NCI-H146 (cell line): Measurements from ENCODE around the gene NKAP.
"Not testable (repeated sequence)": the region's sequence is repeated elsewhere in the genome, so short reads cannot be mapped to it uniquely, and the experiment has no call there.

Source experiments
- DNase-seq: peaks from one replicate; lab custom pipeline; 2025; lab: John Stamatoyannopoulos, UW

The NKAP gene

GRCh38 chrX:119943185-119943988 lies at the start of gene NKAP:
NKAP (minus strand) TSS chrX:119943751; CDS start chrX:119943605, 146 bp downstream.
- DNase-seq, result peak; percentile 81

DNA sequence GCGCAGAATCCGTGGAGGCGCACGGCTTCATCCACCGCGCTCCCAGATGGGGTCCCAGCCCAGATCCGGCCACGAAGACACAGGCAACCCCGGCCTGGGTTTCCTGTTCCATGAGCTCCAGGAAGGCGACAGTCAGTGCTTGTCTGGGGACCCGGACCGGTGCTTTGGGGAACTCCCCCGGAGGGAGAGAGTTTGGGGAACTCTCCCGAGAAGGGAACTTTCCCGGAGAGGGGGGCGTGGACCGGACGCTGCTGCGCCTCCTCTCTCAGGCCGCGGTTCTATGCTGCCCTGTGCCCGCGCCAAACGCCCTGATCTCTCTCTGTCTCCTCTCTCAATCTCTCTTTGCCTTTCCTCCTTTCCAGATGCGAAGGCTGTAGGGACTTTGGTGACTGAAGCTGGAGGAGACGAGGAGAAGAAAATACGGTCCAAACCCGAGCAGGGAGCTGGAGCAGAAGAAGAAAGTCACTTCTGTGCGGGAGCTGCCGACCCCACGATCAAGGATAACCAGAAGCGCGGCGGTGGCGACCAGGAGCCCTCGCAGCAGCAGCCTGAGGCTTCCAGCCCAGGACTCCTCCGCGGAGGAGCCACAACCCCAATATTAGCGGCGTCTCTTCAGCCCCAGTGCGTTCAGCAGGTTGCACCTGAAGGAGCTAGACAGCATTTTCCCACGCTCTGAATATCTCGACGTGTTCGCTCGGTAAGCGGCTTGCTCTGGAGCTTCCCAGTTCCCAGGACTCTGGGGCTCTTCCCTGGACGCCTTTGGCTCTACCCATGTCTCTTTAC lies 47.6 kb upstream of the NKAP start:
- DNase-seq, result peak; percentile 0

GRCh38 chrX:119990556-119991004 lies 47.0 kb upstream of the NKAP start:
- DNase-seq, result peak; percentile 4

GRCh38 chrX:119989905-119990555 lies 46.5 kb upstream of the NKAP start:
- DNase-seq, result no peak

DNA sequence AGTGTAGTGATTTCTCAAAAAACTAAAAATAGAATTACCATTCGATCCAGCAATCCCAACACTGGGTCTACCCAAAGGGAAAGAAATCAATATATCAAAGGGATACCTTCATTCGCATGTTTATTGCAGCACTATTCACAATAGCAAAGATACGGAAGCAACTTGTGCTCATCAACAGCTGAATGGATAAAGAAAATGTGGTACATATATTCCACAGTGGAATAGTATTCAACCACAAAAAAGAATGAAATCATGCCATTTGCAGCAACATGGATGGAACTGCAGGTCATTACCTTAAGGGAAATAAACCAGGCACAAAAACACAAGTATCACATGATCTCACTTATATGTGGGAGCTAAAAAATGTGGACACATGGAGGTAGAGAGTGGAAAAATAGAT lies 42.7 kb upstream of the NKAP start:
- DNase-seq, result no peak

DNA sequence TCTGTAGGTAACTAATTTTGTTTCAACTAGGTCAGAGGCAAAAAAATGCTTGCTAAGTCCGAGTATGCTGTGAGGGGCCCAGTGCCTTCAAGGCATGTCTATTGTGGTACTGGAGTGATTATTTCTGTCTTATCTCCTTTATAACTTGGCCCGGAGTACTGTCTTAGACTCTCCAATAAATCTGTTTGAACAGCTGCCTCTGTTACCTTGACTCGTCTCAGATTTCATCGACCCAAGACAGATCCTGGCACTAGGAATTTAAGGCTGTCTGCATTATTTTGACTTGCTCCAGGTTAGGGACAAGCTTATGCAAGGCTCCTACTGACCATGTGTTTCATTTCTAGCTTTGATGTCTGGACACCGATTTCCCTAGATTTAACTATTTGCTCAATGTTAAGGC lies 41.1 kb upstream of the NKAP start:
- peak; percentile 0 for DNase-seq

DNA sequence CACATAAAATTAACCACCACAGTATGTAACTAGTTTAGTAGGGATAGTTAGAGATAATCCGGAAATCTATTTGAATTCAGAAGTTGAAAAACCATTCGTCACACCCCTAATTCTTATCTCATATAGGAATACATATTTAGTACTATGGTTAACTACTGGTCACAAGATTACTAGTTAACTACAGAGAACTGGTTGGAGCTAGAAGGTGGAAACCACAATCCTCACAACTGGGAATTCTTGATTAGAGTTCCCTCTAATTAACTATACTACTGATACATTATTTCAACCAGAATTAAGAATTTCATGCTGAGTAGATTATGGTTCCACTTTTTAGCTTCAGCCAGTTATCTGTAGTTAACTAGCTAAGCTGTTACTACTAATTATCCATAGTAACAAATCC lies 39.9 kb upstream of the NKAP start:
- DNase-seq, result no peak

DNA sequence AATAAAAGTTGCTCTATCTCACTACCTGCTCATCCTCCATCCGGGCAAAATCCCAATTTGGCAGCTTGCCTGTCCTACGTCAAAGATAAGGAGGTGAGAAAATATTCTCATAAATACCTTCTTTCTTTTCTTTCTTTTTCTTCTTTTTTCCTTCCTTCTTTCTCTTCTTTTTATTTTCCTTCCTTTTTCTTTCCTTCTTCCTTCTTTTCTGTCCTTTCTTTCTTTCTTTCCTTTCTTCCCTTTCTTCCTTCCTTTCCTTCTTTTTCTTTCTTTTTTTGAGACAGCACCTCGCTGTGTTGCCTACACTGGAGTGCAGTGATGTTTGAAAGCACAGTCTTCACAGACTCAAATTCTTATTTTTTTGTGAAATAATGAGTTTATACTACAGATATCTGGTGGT lies 38.6 kb upstream of the NKAP start:
- DNase-seq, result no peak

DNA sequence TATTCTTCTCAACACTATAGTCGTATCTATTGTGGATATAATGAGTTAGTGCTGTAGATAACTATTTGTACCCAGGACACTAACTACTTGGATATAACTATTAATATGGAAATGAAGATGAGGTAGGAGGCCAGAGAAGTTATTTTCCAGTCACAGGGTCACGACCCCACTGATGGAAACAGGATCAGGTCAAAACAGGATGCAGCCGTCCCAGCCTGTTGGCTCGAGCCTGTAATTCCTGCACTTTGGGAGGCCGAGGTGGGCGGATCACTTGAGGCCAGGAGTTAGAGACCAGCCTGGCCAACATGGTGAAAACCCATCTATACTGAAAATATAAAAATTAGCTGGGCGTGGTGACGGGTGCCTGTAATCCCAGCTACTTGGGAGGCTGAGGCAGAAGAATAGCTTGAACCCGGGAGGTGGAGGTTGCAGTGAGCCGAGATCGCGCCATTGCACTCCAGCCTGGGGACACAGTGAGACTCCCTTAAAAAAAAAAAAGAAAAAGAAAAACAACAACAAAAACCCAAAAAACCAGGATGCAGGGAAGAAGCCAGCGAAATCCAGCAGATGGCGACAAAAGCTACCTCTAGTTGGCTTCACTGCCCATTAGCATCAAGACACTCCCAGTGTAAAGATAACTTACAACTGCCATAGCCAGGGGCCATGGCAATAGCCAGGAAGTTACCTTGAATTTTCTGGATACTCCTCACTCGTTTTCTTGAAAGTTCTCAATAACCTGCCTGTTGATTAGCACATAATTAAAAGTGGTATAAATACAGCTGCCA lies 37.9 kb upstream of the NKAP start:
- peak; percentile 14 for DNase-seq

DNA sequence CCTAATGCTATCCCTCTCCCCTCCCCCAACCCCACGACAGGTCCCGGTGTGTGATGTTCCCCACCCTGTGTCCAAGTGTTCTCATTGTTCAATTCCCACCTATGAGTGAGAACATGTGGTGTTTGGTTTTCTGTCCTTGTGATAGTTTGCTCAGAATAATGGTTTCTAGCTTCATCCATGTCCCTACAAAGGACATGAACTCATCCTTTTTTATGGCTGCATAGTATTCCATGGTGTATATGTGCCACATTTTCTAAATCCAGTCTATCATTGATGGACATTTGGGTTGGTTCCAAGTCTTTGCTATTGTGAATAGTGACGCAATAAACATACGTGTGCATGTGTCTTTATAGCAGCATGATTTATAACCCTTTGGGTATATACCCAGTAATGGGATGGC lies 33.6 kb upstream of the NKAP start:
- DNase-seq, result not testable (repeated sequence)

DNA sequence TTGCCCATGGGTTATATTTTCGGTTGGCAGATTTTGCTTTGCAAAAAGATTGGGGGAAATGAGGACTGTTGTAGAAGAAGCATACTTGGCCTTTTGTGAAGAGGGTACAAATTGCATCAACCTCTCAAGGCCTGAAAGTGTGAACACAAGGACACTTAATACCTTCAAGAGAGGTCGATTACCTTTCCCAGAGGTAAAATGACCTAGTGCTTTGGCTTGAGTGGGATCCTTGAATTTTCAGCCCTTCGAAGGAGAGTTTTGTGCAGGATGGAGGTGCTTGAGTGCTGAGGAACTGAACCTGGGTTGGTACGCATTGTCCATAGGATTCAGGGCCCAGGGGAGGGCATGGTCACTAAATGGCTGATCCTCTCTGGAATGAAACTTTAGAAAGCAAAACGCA lies 27.6 kb upstream of the NKAP start:
- DNase-seq, result no peak

DNA sequence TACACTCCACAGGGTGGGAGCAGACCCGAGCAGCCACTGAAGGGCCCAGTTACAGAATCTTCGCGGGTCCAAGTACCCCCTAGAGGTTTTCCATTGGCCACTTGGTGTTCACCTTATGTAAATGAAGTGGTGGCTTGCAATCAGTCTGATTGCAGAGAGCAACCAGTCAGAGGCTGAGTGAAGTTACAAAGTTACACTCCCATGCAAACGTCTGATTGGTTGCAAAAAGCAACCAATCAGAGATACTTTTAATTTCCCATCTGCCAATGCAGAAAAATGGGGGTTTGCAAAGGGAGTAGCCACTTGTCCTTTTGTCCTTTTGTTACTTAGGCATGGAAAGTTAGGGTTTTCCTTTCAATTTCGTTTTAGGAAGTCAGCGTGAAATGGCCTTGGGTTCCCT lies 27.0 kb upstream of the NKAP start:
- DNase-seq, result no peak

- DNase-seq, result not testable (repeated sequence)
These were observed 23.3 kb upstream of the NKAP start for GRCh38 chrX:119966837-119967236.

DNA sequence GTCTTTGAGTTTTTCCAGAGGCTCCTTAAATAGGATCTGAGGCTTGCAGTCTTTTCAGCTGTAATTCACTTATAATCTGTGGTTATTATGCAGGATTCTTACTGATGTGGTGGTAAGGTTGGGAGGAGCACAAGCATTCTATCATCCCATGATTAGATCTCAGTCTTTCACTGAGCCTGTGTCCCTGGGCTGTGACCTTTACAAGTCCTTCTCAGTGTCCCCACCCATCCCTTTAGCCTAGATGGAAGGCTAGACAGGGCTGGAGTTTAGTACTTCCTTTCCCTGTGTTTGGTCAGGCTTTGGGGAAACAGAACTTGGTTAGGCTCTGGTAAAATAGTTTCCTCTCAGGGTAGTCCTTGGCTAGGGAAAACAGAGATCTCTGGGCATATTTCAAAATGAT lies 17.1 kb upstream of the NKAP start:
- DNase-seq, result no peak

DNA sequence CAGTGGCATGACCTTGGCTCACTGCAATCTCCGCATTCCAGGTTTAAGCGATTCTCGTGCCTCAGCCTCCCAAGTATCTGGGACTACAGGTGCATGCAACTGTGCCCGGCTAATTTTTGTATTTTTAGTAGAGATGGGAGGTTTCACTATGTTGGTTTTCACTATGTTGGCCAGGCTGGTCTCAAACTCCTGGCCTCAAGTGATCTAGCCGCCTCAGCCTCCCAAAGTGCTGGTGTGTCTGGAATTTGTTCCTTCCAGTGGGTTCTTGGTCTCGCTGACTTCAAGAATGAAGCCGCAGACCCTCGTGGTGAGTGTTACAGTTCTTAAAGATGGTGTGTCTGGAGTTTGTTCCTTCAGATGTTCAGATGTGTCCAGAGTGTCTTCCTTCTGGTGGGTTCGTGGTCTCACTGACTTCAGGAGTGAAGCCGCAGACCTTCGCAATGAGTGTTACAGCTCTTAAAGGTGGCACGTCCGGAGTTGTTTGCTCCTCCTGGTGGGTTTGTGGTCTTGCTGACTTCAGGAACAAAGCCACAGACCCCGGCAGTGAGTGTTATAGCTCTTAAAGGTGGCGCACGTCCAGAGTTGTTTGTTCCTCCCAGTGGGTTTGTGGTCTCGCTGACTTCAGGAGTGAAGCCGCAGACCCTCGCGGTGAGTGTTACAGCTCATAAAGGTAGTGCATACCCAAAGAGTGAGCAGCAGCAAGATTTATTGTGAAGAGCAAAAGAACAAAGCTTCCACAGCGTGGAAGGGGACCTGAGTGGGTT lies 12.4 kb upstream of the NKAP start:
- DNase-seq, result not testable (repeated sequence)

DNA sequence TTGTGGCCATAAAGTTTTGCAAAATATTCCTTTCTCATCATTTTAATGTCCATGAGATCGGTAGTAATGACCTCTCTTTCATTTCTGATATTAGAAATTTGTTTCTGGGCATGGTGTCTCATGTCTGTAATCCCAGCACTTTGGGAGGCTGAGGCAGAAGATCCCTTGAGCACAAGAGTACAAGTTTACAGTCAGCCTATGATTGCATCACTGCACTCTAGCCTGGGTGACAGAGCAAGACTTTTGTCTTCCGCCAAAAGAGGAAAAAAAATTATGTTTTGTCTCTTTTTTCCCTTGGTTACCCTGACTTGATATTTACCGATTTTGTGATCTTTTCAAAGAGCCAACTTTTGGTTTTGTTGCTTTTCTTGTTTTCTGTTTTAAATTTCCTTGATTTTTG lies 10.8 kb upstream of the NKAP start:
- DNase-seq, result no peak

GRCh38 chrX:119948381-119948780 lies 4.8 kb upstream of the NKAP start:
- DNase-seq, result no peak

DNA sequence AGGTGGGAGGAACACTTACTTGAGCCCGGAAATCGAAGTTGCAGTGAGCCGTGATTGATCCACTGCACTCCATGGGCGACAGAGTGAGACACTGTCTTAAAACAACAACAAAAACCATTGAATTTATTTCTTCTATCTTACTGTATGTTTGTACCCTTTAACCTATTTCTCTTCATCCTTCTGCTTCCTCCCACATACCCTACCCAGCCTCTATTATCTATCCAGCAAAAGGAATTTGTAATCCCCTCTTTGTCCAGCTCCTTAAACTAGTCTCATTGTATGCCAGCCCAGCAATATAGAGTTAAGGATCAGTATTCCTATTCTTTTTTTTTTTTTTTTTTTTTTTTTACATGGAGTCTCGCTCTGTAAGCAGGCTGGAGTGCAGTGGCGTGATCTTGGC lies 1.9 kb upstream of the NKAP start:
- no peak for DNase-seq

GRCh38 chrX:119942831-119943184 lies 743 bp downstream of the NKAP start:
- DNase-seq, result peak; percentile 10

DNA sequence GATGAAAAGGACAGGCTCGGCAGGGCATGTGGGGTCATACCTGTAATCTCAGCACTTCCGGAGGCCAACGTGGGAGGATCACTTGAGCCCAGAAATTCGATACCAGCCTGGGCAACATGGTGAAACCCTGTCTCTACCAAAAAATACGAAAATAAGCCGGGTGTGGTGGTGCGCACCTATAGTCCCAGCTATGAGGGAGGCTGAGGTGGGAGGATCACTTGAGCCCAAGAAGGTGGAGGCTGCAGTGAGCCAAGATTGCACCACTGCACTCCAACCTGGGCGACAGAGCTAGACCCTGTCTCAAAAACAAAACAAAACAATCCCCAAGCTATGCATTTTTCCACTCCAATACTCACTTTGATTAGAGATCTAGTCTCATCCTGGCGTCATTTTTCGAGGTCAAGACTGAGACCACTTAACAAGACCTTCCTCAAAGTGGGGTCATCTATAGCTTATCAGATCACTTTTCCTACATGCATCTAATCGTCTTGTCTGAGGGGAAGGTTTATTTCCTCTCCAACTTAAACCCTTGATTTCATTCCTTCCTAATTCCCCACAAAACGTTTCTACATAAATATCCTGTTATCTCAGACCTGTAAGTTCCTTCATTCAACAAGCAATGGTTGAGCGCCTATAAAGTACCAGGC lies 1.3 kb downstream of the NKAP start:
- no peak for DNase-seq

GRCh38 chrX:119941336-119941735 lies 2.2 kb downstream of the NKAP start:
- DNase-seq, result no peak
